DMS 273 treated with DMSO at 0.1 percent for 48 hours (cell line): ENCODE data around the gene ALG1.
"Not testable (repeated sequence)": the region's sequence is repeated elsewhere in the genome, so short reads cannot be mapped to it uniquely, and the experiment has no call there.

Experiments used
- DNase-seq: peaks from one replicate; lab custom pipeline; 2025; lab: John Stamatoyannopoulos, UW

The ALG1 gene

DNA sequence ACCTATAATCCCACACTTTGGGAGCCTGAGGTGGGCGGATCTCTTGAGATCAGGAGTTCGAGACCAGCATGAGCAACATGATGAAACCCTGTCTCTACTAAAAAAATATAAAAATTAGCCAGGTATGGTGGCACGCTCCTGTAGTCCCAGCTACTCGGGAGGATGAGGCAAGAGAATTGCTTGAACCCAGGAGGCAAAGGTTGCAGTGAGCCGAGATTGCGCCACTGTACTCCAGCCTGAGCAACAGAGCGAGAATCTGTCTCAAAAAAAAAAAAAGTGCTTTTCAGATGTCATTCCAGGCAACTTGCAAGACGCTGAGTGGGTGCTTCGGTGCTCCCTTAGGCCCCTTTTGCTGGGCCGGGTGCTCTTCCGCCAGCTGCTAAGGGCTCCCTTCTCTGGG, 27.1 kb upstream of the ALG1 start:
- not testable (repeated sequence) for DNase-seq

- no peak for DNase-seq
Observed at GRCh38 chr16:5045499-5046115, 26.0 kb upstream of the ALG1 start.

DNA sequence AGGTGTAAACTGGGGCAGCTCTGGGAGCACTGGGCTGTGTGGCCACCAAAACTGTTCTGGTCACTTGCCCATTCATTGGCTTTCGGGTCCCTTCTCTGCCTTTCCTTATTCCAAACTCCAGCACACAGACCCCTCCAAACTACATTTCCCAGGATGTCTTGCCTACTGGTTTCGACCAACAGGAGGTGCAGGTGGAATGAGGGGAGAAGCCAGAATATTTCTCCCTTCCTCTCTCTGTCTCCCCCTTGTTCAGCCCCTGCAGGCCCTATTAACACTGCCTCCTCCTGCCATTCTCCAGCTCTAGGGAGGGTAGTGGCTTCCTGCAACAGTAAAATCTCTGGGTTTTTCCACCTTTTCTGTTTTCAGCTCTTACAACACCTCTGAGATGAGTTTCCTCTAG, 24.7 kb upstream of the ALG1 start:
- no peak for DNase-seq

GRCh38 chr16:5054876-5055865, 16.5 kb upstream of the ALG1 start:
- no peak for DNase-seq

DNA sequence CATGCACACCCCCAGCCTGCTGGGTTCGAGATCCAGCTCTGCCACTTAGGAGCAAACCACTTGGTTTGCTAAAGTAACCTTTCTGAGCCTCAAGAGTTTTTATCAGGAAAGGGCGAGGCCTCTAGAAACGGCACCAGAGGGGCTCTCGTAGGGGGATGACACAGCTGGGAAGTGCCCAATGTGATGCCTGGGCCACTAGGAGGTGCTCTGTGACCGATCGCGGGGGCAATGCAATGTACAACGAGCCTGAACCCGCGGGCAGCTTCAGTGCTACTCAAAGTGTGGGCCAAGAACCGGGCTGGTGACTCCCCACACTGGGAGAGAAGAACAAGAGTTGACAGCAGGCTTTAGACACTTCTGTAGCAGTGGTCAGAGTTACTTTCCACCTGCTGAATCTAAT, 15.3 kb upstream of the ALG1 start:
- DNase-seq = no peak

GRCh38 chr16:5058476-5058875, 13.2 kb upstream of the ALG1 start:
- DNase-seq = no peak

DNA sequence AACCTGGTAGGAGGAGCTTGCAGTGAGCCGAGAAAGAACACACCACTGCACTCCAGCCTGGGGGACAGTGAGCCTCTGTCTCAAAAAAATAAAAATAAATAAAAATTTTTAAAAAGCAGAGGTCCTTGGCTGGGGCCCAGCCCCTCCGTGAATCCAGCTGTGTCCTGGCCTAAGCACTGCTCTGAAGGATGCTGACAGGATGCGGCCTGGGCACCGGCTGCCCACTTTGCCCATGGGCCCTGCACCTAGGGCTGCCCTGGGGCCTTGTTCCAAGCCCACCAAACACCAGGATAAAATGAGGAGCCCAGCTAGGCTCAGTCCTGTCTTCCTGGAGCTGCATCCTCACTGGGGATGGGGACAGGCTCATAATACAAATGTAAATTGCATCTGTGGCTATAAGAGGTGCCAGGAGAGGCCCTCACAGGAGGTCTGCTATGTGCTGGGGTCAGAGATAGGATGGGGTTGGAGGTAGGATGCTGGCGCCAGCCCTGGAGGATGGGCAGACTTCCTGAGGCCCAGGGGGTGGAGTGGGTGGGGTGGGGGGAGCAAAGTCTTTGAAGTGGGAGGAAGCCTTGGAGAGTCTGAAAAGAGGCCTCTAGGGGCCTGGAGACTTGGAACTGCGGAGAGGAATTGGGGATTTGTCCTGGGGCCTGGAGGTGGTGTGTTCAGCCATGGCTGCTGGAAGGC, 12.1 kb upstream of the ALG1 start:
- no peak for DNase-seq

- no peak for DNase-seq
Observed at GRCh38 chr16:5060073-5060641, 11.5 kb upstream of the ALG1 start.

- no peak for DNase-seq
Observed at GRCh38 chr16:5062051-5062450, 9.6 kb upstream of the ALG1 start.

GRCh38 chr16:5062790-5063765, 8.6 kb upstream of the ALG1 start:
- no peak for DNase-seq

DNA sequence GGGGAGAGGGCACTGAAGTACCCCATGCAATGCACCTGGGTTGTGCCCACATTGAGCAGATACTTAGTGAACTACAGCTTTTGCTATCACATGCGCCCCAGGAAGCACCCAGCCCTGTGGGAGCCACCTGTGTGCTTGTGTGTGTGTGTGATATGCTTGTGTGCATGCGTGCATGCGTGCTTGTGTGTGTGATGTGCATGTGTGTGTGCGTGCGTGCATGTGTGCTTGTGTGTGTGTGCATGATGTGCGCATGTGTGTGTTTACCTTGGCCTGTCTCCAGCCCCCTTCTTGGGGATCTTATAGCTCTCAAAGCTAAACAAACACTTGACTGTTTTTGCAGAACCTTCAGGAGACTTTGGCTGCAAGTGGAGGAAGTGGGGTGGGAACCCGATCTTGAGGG, 6.7 kb upstream of the ALG1 start:
- DNase-seq = no peak

- no peak for DNase-seq
Observed at GRCh38 chr16:5065326-5065725, 6.3 kb upstream of the ALG1 start.

- DNase-seq = no peak
Observed at GRCh38 chr16:5065813-5066212, 5.8 kb upstream of the ALG1 start, which contains the start of gene C16orf89. C16orf89 (minus strand) TSS chr16:5065956; CDS start chr16:5065908, 48 bp downstream.

- DNase-seq = no peak
Observed at GRCh38 chr16:5066511-5066910, 5.1 kb upstream of the ALG1 start.

GRCh38 chr16:5069048-5069447, 2.6 kb upstream of the ALG1 start:
- DNase-seq = no peak

DNA sequence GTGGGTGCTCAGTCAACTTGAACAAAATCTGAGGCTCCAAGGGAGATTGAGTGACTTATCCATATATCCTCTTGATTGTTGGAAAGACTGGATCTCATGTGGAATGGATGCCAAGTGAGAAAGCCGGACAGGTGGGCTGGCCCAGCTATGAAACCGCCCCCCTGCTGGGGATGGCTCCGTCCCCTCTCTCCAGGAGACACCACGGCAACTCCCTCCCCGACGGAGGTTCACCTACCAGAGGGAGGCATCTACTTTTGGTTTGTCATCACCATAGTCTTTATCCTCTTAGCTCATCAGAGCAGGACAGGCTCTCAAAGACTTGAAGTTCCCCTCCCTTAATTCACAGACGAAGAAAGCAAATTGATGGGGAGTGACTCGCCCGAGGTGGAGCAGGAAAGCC, 1.8 kb upstream of the ALG1 start:
- DNase-seq = no peak

DNA sequence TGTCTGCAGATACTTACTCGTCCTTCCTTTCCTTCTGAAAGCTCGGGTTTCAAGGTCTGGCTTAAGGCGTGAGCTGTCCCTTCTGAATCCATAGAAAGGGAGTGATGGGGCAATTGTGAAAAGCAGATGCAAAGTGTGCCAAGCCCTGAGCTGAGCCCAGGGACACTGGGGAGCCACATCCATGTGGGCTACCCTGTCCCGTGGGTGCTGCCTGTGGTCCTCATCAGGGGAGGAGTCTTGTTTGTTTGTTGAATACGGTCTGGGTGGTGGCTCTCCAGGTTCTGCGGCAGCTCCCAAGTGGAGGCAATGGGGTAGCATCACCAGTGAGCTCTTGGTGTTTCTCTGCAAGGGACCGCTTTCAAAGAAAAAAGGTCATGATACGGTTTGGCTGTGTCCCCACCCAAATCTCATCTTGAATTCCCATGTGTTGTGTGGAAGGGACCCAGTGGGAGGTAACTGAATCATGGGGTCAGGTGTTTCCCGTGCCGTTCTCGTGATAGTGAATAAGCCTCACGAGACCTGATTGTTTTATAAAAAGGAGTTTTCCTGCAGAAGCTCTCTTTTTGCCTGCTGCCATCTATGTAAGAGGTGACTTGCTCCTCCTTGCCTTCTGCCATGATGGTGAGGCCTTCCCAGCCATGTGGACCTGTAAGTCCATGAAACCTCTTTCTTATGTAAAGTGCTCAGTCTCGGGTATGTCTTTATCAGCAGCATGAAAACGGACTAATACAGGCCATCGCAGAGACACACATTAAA, 1.0 kb upstream of the ALG1 start:
- DNase-seq = no peak

GRCh38 chr16:5071341-5071680, 332 bp upstream of the ALG1 start:
- no peak for DNase-seq

GRCh38 chr16:5072334-5073278, 963 bp downstream of the ALG1 start:
- DNase-seq = no peak

GRCh38 chr16:5073279-5073629, 1.6 kb downstream of the ALG1 start:
- no peak for DNase-seq
